NCI-H345 treated with DMSO at 0.1 percent for 48 hours (cell line): ENCODE measurements around the gene TTC39C.

Experiments used
- DNase-seq: peaks from one replicate; lab custom pipeline; 2025; ENCODE audit not compliant: unreplicated experiment; lab: John Stamatoyannopoulos, UW

TTC39C gene

DNA sequence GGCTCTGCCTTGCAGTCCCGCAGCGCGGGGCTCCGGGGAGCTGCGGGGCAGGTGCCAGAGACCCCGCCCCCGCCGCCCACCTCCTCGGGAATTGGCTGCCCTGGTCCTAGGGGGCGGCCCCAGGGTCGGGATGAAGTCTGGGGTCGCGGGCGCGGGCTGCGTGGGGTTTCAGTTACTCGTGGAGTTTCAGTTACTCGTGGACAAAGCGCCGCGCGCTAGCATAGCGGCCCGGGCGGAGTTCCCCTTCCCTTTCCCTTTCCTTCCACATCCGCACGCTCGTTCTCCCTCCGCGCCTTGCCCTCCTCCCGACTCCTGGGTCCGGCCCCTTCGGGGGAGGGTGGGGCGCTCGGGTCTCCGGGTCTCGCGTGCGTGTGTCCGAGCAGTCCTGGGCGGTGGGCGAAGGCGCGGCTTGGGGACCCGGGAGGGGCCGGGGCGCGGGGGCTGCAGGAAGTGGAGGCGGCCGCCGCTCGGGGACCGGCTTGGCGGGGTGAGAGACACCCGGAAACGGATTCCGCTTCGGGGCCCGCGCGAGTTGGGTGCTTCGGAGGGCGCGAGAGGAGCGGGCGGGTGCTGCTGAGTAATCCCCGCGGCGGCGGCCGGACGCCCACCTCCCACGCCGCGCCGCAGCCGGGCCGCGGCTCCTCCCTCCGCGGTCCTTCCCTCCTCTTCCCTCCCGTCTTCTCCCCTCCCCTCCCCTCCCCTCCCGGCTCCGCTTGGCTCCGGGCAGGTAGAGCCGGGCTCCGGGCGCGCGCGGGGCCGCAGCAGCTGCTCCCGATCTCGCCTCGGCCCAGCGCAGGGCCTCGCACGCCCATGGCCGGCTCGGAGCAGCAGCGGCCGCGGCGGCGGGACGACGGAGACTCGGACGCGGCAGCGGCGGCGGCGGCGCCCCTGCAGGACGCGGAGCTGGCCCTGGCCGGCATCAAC lies at the start of gene TTC39C:
Gene TTC39C, plus strand, starts transcription at position 693 of the 924 bp plus-strand sequence. Its CDS starts 118 bp downstream, at position 811.
- DNase-seq = peak; percentile 66

DNA sequence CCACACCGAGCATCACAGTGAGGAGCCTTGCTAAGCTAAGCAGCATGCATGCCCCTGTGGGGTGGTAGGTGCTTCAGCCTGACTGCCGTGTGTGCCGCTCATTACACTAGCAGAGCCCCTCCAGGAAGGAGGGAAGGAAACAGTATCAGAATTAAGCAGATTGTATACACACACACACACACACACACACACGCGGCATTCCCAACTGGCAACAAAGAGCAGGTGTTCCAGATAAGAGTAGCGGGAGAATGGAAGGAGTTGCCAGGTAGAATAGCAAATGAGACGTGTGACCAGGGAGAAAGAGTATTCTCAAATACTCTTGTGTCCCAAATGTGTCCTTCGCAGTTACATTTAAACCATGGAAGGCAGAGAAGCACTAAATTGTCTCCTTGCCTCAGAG lies 47.6 kb upstream of the TTC39C start:
- no peak for DNase-seq

- no peak for DNase-seq
Observed at GRCh38 chr18:23967321-23968089, 47.0 kb upstream of the TTC39C start.

DNA sequence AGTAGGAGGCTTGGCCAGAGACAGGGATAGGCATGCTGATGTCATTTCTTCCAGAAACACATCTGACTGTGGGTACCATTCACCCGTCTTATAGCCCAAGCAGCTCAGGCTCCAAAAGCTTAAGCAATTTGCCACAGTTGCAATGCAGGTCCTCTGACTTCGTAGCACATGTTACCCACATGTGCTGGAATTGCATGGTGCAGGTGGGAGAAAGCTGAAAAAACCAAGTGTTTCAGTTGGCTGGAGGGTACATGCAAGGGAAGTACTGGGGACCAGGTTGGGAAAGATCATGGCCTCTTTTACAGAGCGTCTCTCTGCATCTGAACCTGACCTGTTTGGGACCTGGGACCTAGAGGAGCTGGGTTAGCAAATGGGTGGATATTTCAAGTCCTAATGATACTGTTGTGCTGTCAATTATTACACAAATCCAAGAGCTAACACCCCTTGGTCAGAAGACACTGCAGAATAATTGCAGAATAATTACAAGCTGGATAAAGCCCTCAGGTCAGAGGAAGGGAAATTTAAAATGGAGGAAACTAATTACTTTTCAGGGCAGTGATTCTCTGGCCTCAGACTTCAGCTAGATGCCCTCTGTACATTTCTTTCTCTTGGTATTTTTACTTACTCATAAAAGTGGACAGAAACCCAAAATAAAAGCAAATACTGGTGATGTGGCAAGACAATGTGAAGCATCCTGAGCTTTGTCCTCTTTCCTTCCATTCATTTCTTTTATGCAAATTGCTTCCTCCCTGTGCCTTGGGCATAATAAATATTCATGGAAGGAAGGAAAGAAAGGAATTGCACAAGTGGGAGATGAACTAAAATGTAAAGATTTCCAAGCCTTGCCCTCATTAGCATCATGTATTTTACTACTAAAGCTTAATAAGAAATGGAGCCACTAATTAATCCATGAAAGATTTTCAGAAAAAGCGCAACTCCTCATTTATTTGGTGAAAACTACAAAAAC lies 45.6 kb upstream of the TTC39C start:
- DNase-seq = no peak

DNA sequence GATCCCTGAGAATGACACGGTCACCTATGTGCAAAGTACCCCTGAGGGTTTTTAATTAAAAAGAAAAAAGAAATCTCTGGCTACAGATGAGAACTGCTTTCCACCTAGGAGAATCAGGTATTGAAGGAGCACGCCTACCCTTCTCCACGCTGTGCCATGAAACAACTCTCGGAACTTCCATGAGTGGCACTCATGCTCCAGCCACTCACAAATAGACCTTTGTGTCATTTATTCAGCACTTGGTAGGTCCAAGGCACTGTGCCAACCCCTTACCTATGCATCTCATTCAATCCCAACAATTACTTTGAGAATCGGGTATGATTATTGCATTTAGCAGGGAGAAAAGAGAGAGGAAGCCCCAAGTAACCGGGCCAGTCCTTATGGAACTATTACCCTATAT lies 44.9 kb upstream of the TTC39C start:
- no peak for DNase-seq

DNA sequence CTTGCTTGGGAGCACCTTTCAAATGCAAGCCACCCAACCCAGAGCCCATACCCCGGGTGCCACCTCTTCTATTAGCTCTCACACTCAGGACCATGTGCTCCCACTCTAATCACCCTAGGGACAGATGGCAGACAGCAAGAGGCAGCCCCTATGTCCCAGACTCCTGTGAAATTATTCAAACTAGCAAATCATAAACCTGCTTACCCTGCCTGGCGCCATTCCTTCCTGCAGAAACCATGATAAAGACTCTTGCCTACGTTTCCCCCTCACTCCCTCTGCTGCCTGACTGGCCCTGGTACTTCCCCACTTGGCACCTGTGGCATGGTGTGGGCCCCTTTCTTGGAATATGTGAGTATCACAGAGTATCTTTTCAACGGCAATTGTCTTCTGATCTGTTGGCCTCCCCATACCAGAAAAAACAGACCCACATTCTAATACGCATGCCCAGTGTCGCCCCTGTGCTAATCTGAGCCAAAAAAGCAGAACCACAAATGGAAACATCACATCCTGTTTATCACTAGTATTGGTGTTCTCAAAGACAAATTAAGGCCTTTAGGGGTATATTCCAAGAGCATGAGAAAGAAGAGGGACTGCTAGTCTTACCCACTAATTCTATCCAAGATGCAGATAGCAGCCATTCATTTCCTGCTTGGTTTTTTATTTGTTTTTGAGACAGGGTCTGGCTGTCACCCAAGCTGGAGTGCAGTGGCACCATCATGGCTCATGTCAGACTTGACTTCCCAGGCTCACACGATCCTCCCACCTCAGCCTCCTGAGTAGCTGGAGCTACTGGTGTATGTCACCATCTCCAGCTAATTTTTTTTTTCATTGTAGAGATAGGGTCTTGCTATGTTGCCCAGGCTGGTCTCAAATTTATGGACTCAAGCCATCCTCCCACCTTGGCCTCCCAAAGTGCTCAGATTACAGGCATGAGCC lies 44.1 kb upstream of the TTC39C start:
- no peak for DNase-seq

DNA sequence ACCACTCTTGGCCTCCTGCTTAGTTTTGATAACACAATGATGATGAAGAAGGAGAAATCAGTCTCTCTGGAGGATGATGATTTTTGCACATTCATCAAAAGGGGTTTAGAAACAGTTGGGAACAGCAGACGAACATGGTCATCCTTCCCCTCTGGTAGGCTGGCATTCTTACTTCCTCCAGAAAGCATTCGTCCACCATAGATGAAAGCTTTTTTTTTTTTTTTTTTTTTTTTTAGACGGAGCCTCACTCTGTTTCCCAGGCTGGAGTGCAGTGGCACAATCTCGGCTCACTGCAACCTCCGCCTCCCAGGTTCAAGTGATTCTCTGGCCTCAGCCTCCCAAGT lies 43.5 kb upstream of the TTC39C start:
- no peak for DNase-seq

- no peak for DNase-seq
Observed at GRCh38 chr18:23971666-23972230, 42.8 kb upstream of the TTC39C start.

DNA sequence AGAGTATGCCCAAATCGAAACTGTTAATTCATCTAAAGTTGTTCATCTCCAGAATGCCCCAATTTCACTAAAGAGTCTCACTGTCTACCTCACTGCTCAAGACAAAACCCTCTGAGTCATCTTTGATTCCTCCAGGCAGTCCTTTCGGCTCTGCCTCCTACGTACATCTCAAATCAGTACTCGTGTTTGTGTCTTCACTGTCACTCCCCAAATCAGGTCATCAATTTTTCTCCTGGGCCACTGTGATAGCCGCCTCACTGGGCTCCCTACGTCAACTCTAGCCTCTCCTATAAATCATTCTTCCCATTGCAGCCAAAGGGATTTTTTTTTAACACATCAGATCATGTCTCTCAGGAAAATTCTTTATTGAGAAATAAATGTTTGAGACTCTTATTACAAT lies 42.1 kb upstream of the TTC39C start:
- no peak for DNase-seq

GRCh38 chr18:23977103-23977502 lies 37.5 kb upstream of the TTC39C start:
- DNase-seq = no peak

- no peak for DNase-seq
Observed at GRCh38 chr18:23977719-23978483, 36.7 kb upstream of the TTC39C start.

DNA sequence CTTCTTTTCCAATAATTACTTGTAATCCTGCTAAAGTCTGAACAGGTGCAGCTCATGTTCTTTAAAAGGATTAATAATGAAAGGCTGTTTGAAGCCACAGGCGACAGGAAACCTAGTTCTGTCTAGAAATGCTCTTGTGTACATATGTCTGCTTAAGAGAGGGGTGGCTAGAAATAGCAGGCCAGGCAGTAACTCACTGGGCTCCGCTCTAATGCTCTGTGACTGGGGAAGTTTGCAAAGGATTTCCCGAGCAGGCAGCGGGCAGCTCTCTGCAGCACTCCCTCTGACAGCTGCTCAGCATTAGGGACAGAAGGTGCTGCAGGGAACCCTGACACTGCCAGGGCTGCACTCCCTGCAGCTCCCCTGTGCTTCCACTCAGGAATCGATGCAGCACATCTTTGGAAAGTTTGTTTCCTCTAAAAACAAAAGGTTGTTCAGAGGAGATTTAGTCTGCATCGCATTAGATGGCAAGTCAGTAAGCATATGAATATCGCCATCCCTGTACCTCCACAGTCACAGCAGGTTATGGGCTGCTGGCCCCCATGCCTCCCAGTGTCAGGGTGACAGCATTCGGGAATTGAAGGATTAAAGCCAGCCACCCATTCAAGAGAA lies 33.1 kb upstream of the TTC39C start:
- DNase-seq = no peak

DNA sequence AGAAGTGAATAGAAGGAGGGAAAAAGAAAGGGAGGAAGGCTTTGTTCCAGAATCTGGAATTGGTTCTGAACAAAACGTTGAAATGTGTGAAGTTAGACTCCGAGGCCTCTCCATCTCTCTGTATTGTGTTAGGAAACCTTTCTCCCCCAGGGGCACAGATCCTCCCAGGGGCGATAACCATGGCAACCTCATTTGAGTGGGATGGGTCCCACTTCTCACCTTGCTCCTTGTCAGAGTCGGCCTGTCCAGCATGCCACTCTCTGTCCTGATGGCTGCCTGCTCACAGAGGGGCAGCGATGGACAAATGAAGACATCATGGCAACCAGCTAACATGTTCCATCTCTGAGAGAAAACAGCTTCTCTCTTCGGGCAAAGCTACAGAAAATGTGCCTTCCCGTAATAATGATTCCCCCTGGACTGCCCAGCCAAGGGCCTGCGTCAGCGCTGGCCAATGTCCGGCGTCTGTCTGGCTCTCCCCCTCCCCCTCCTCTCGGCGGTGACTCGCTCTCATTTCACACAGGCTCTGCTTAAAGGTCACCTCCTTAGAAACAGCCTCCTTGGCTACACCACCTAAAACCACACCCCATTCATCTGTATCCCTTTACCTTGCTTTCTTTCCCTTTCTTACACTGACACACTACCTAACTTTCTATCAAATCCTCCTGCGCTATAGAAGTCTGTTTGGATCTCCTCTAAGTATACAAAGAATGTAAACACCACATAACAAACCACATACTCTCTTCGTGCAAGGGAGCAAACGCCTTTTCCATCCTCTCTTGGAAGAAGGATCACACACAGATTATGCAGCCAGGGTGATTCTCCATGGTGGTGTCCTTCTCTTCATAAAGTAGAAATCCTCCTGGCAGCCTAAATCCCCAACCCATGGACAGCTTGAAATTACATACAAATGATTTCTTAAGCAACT lies 32.1 kb upstream of the TTC39C start:
- no peak for DNase-seq

DNA sequence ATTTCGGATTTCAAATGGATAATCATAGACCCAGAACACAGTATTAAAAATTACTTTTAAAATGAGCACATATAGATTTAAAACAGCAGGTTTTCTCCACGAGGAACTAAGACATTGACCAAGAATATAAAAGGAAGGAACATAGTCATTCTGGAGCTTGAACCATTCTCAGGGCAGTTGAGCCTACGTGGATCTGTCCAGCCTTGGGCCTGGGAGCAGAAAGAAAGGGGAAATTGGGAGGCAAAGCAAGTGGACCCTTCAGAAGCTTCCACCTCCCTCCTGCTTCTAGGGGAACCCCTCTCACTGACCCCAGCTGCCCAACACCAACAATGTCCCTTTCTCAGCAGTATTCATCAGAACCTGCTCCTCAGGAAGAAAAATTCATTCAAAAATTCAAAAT lies 31.4 kb upstream of the TTC39C start:
- no peak for DNase-seq

DNA sequence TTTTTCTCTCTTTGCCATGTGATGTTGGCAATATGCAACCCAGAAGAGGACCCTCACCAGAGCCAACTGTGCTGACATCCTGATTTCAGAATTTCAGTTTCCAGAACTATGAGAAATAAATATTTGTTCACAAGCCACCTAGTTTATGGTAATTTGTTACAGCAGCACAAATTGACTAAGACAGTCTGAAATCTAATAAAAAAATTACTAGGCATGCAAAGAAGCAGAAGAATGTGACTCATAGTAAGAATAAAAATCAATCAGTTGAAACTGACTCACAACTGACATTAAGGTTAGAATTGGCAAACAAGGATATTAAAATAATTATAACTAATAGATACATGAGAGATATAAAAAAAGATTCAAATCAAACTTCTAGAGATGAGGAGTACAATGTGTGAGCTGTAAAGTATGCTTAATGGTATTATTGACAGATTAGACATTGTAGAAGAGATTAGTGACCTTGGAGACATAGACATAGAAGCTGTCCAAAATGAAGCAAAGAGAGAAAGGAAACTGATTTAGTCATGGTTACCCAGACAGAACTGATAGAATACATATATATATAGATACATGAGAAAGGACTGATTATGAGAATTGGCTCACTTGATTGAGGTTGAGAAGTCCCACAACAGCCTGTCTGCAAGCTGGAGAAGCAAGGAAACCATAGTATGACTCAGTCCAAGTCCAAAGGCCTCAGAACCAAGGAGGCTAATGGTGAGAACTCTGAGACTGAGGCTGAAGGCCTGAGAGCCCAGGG lies 27.8 kb upstream of the TTC39C start:
- DNase-seq = no peak

- no peak for DNase-seq
Observed at GRCh38 chr18:23990474-23991410, 23.8 kb upstream of the TTC39C start.
